HL-60 (cell line): ENCODE results near the gene BCAR1.

ENCODE experiments used
- DNase-seq, 2 experiments: peaks; one replicate each; pipeline ENCODE4 v3.0.0-alpha.2; 2010 to 2020; ENCODE audit warnings: low read depth in 1 of 2, low spot score in 1 of 2
- H3K27ac ChIP-seq: fragments of 250-450 bp; sonication (Bioruptor Pico); replicated peaks from 2 replicates; pipeline ENCODE4 v1.5.1; 2020; ENCODE audit warnings: mild to moderate bottlenecking, moderate library complexity
- H3K27me3 ChIP-seq: fragments of 250-450 bp; sonication (Bioruptor Pico); 2 replicates; pipeline ENCODE4 v1.5.1; 2021; ENCODE audit warnings: mild to moderate bottlenecking, moderate library complexity; ENCODE audit not compliant: insufficient read depth, poor library complexity, severe bottlenecking
- H3K4me3 ChIP-seq: replicated peaks from 2 replicates; pipeline ENCODE4 v1.5.1; 2011; ENCODE audit warnings: mild to moderate bottlenecking, control low read depth, low read length; ENCODE audit not compliant: insufficient read depth
- CTCF ChIP-seq: IDR thresholded peaks from one replicate; pipeline ENCODE4 v1.5.1; 2011; ENCODE audit warnings: low read length, control low read depth, inconsistent platforms; ENCODE audit not compliant: insufficient read depth
- GABPA ChIP-seq: IDR thresholded peaks from 2 replicates; pipeline ENCODE4 v1.6.1; 2012; ENCODE audit warnings: low read depth
- POLR2AphosphoS5 ChIP-seq: IDR thresholded peaks from 2 replicates; pipeline ENCODE4 v1.6.1; 2012; ENCODE audit warnings: low read depth
- REST ChIP-seq: IDR thresholded peaks from 2 replicates; pipeline ENCODE4 v1.6.1; 2012; ENCODE audit warnings: low read depth; ENCODE audit not compliant: insufficient replicate concordance
- SPI1 ChIP-seq: IDR thresholded peaks from 2 replicates; pipeline ENCODE4 v1.6.1; 2012; ENCODE audit warnings: low read depth, mild to moderate bottlenecking, borderline replicate concordance

The BCAR1 gene

GRCh38 chr16:75237398-75238131, 13.9 kb downstream of the BCAR1 start:
- TF ChIP-seq CTCF: no peak
- no peak for TF ChIP-seq REST
- TF ChIP-seq POLR2AphosphoS5: no peak
- TF ChIP-seq GABPA: no peak
- Histone ChIP-seq H3K27ac (no peak overlapping the region), H3K27me3 (peaks cover 19% of the 10 kb centered on the region), H3K4me3 (no peak overlapping the region)
- DNase-seq: no peak

- Histone ChIP-seq H3K27me3 (peaks cover 19% of the 10 kb centered on the region), H3K4me3 (no peak overlapping the region), H3K27ac (no peak overlapping the region)
- TF ChIP-seq GABPA: no peak
- TF ChIP-seq POLR2AphosphoS5: no peak
- TF ChIP-seq CTCF: no peak
- TF ChIP-seq REST: no peak
- TF ChIP-seq SPI1: no peak
- no peak for DNase-seq
These were observed 14.6 kb downstream of the BCAR1 start for GRCh38 chr16:75236736-75237397.

GRCh38 chr16:75236232-75236631, 15.2 kb downstream of the BCAR1 start:
- H3K27ac ChIP-seq: no peak overlapping the region
- H3K4me3 ChIP-seq: no peak overlapping the region
- H3K27me3 ChIP-seq: peaks cover 22% of the 10 kb centered on the region
- no peak for DNase-seq
- TF ChIP-seq POLR2AphosphoS5 (no peak), REST (no peak), SPI1 (no peak), CTCF (no peak), GABPA (no peak)
